CD4-positive, alpha-beta T cell (primary cell): Measurements from ENCODE around the gene SYNJ1. TPM values are rescaled to one million over a fixed set of nuclear protein-coding genes. Genes with fewer than 3 reads are reported as not detected.

Experiments
- ATAC-seq: fragments of 200-7000 bp; cut with Tn5 transposase; one replicate; pipeline ENCODE4 v1.10.0; 2022; ENCODE audit warnings: mild to moderate bottlenecking; ENCODE audit not compliant: poor library complexity
- CTCF ChIA-PET: fragments of 350-600 bp; sonication (Branson Sonifier 250); formaldehyde crosslinking; loops from one replicate; lab custom pipeline; 2021; ENCODE audit warnings: antibody characterized with exemption, inconsistent platforms; lab: Charles Lee
- POLR2A ChIA-PET: fragments of 350-600 bp; sonication (Branson Sonifier 250); formaldehyde crosslinking; loops from one replicate; lab custom pipeline; 2021; ENCODE audit warnings: antibody characterized with exemption, inconsistent platforms; lab: Charles Lee
- DNase-seq, 14 experiments: peaks; one replicate each; pipeline ENCODE4 v3.0.0-alpha.2; 2013 to 2020; ENCODE audit warnings: mixed read lengths in 2 of 14
- H3K27ac ChIP-seq, 2 donors: one replicate each; pipeline versions ENCODE4 v1.5.1 to v1.7.0; 2013; ENCODE audit warnings: low read length in 2 of 2, low read depth in 1 of 2, mild to moderate bottlenecking in 1 of 2
- H3K27me3 ChIP-seq, 2 experiments: 1 replicate in 1 of 2; 2 replicates in 1 of 2; pipeline versions ENCODE4 v1.6.1 to v1.7.0; 2013; ENCODE audit warnings: low read length in 2 of 2, control low read depth in 1 of 2, mild to moderate bottlenecking in 1 of 2, moderate library complexity in 1 of 2; ENCODE audit not compliant: insufficient read depth in 2 of 2, control insufficient read depth in 1 of 2
- H3K36me3 ChIP-seq: one replicate; pipeline ENCODE4 v1.6.1; 2013; ENCODE audit warnings: low read length, control low read depth; ENCODE audit not compliant: insufficient read depth
- H3K4me1 ChIP-seq: one replicate; pipeline ENCODE4 v1.6.1; 2013; ENCODE audit warnings: low read length, control low read depth; ENCODE audit not compliant: insufficient read depth
- H3K4me3 ChIP-seq: one replicate; pipeline ENCODE4 v1.5.1; 2013; ENCODE audit warnings: mild to moderate bottlenecking, low read length, moderate library complexity
- H3K9me3 ChIP-seq, 2 experiments: 1 replicate in 1 of 2; 2 replicates in 1 of 2; pipeline versions ENCODE4 v1.6.1 to v1.7.0; 2013; ENCODE audit warnings: low read length in 2 of 2, mild to moderate bottlenecking in 2 of 2, control low read depth in 1 of 2, moderate library complexity in 1 of 2; ENCODE audit not compliant: control insufficient read depth in 1 of 2, insufficient read depth in 1 of 2
- H3K27ac Mint-ChIP-seq: one replicate; pipeline ENCODE4 v1.8.0; 2020; ENCODE audit warnings: mixed read lengths
- H3K27me3 Mint-ChIP-seq: one replicate; pipeline ENCODE4 v1.8.0; 2021; ENCODE audit warnings: mixed read lengths
- H3K36me3 Mint-ChIP-seq: one replicate; pipeline ENCODE4 v1.8.0; 2021; ENCODE audit warnings: low read depth, mixed read lengths
- H3K4me1 Mint-ChIP-seq: one replicate; pipeline ENCODE4 v1.8.0; 2021; ENCODE audit warnings: low read depth, mixed read lengths
- H3K4me3 Mint-ChIP-seq: one replicate; pipeline ENCODE4 v1.8.0; 2020; ENCODE audit warnings: mild to moderate bottlenecking, mixed read lengths
- H3K9me3 Mint-ChIP-seq: one replicate; pipeline ENCODE4 v1.8.0; 2020; ENCODE audit warnings: mixed read lengths
- CTCF ChIP-seq: fragments of 200-600 bp; IDR thresholded peaks from one replicate; pipeline ENCODE4 v1.8.0; 2022; ENCODE audit warnings: antibody characterized with exemption, mild to moderate bottlenecking
- intact Hi-C, 2 experiments: fragments of 100-400 bp; cut with DNase I in 1 of 2; cut with micrococcal nuclease in 1 of 2; formaldehyde crosslinking; loops; one replicate each; pipeline versions ENCODE4 v1.15.1 to v1.9.0; 2023 to 2025; cut with DNase I, micrococcal nuclease
- total RNA-seq, 174 experiments: library from RNA in 2 of 174; stranded (reverse) in 2 of 174; gene quantifications; one replicate each; pipeline ENCODE4 v1.2.3 and lab custom pipeline; 2021 to 2026

The SYNJ1 gene
- total RNA-seq, 2 experiments from 2014 or later: 14.3 to 15.6 TPM

- H3K4me1 ChIP-seq: peaks cover 26% of the 10 kb centered on the region
Measured at GRCh38 chr21:32608851-32609250, 119.0 kb downstream of the SYNJ1 start.

GRCh38 chr21:32605469-32605868 is 122.3 kb downstream of the SYNJ1 start:
- ATAC-seq (no peak), DNase-seq (no peak)
- no peak for TF ChIP-seq CTCF
- H3K27me3 ChIP-seq: no peaks in the 10 kb centered on the region
- intact Hi-C loops: no loop called here
- CTCF ChIA-PET: no interaction called here
- peaks cover 6% of the 10 kb centered on the region for H3K4me1 ChIP-seq
- Mint-ChIP-seq H3K36me3 (peaks cover 86% of the 10 kb centered on the region), H3K9me3 (no peaks in the 10 kb centered on the region), H3K4me3 (no peak overlapping the region), H3K27me3 (no peaks in the 10 kb centered on the region), H3K27ac (no peak overlapping the region), H3K4me1 (peaks cover 6% of the 10 kb centered on the region)
- POLR2A ChIA-PET: interaction anchor here (0.5 kb wide), 1 partner anchor 701 kb away, joined by 3 read pairs; no protein-coding TSS in a partner anchor
- H3K27ac ChIP-seq: no peak overlapping the region
- peaks cover 78% of the 10 kb centered on the region for H3K36me3 ChIP-seq
- H3K4me3 ChIP-seq: no peak overlapping the region
- no peaks in the 10 kb centered on the region for H3K9me3 ChIP-seq

More at GRCh38 chr21:32608851-32609250, 119.0 kb downstream of the SYNJ1 start:
- H3K27ac ChIP-seq: no peak overlapping the region
- Mint-ChIP-seq H3K4me3 (peak overlapping the region; percentile 58), H3K36me3 (peaks cover 72% of the 10 kb centered on the region), H3K4me1 (peaks cover 27% of the 10 kb centered on the region), H3K27me3 (no peaks in the 10 kb centered on the region), H3K9me3 (no peaks in the 10 kb centered on the region), H3K27ac (no peak overlapping the region)
- H3K36me3 ChIP-seq: peaks cover 53% of the 10 kb centered on the region
- no peaks in the 10 kb centered on the region for H3K9me3 ChIP-seq
- H3K4me3 ChIP-seq: no peak overlapping the region
- TF ChIP-seq CTCF: no peak
- ATAC-seq (no peak), DNase-seq (no peak)
- ChIA-PET POLR2A (no interaction called here), CTCF (interaction anchor here (1.0 to 1.6 kb wide), 2 partner anchors 8 to 205 kb away, joined by 3 to 7 read pairs; no protein-coding TSS in a partner anchor)
- intact Hi-C loops: no loop called here
- H3K27me3 ChIP-seq: no peaks in the 10 kb centered on the region

GRCh38 chr21:32604464-32604863 is 123.3 kb downstream of the SYNJ1 start:
- POLR2A ChIA-PET: no interaction called here
- peaks cover 6% of the 10 kb centered on the region for H3K4me1 Mint-ChIP-seq
- Histone ChIP-seq H3K36me3 (peaks cover 80% of the 10 kb centered on the region), H3K27ac (no peak overlapping the region), H3K27me3 (no peaks in the 10 kb centered on the region), H3K4me1 (no peaks in the 10 kb centered on the region), H3K9me3 (no peaks in the 10 kb centered on the region), H3K4me3 (no peak overlapping the region)
- peaks cover 87% of the 10 kb centered on the region for H3K36me3 Mint-ChIP-seq
- CTCF ChIA-PET: no interaction called here
- no peaks in the 10 kb centered on the region for H3K27me3 Mint-ChIP-seq
- ATAC-seq: no peak
- no peaks in the 10 kb centered on the region for H3K9me3 Mint-ChIP-seq
- DNase-seq: no peak
- H3K4me3 Mint-ChIP-seq: no peak overlapping the region
- H3K27ac Mint-ChIP-seq: no peak overlapping the region
- intact Hi-C loops: no loop called here
- no peak for TF ChIP-seq CTCF
